Retinal pigment epithelial cell (primary cell): ENCODE results near the gene LTB.

Source experiments
- DNase-seq: peaks from one replicate; pipeline ENCODE4 v3.0.0-alpha.2; 2010; ENCODE audit warnings: low read depth
- H3K4me3 ChIP-seq: 2 replicates; pipeline ENCODE4 v1.5.1; 2011; ENCODE audit warnings: mild to moderate bottlenecking, low read length, control low read depth, moderate library complexity
- TF ChIP-seq, protein P1 (sequence below): conservative IDR thresholded peaks from 2 replicates; pipeline ENCODE4 v1.5.1; 2011; ENCODE audit warnings: low read depth, low read length, control low read depth, inconsistent platforms

The LTB gene

GRCh38 chr6:31579546-31580437 lies 2.4 kb downstream of the LTB start:
- DNase-seq, result no peak
- H3K4me3 ChIP-seq, result no peak overlapping the region
- TF ChIP-seq, protein P1, sequence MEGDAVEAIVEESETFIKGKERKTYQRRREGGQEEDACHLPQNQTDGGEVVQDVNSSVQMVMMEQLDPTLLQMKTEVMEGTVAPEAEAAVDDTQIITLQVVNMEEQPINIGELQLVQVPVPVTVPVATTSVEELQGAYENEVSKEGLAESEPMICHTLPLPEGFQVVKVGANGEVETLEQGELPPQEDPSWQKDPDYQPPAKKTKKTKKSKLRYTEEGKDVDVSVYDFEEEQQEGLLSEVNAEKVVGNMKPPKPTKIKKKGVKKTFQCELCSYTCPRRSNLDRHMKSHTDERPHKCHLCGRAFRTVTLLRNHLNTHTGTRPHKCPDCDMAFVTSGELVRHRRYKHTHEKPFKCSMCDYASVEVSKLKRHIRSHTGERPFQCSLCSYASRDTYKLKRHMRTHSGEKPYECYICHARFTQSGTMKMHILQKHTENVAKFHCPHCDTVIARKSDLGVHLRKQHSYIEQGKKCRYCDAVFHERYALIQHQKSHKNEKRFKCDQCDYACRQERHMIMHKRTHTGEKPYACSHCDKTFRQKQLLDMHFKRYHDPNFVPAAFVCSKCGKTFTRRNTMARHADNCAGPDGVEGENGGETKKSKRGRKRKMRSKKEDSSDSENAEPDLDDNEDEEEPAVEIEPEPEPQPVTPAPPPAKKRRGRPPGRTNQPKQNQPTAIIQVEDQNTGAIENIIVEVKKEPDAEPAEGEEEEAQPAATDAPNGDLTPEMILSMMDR, result no peak

GRCh38 chr6:31579119-31579505 lies 3.1 kb downstream of the LTB start:
- TF ChIP-seq, protein P1, result no peak
- no peak overlapping the region for H3K4me3 ChIP-seq
- no peak for DNase-seq

DNA sequence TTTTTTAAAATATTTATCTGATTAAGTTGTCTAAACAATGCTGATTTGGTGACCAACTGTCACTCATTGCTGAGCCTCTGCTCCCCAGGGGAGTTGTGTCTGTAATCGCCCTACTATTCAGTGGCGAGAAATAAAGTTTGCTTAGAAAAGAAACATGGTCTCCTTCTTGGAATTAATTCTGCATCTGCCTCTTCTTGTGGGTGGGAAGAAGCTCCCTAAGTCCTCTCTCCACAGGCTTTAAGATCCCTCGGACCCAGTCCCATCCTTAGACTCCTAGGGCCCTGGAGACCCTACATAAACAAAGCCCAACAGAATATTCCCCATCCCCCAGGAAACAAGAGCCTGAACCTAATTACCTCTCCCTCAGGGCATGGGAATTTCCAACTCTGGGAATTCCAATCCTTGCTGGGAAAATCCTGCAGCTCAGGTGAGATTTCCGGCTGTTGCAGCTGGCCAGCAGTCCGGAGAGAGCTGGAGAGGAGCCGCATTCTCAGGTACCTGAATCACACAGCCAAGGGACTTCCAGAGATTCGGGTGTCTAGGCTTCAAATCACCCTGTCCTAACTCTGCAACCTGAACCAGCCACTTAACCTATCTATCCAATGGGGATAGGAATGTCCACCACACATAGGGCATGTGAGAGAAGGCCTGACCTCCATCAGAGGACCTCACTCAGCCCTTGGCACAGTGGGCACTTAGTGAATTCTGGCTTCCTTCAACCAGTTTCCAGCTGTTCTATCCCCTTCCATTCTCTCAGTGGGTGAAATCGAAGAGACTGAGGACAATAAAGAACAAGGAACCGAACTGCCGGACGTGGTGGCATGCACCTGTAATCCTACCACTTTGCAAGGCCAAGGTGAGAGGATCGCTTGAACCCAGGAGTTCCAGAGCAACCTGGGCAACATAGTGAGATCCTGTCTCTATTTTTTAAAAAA lies 3.8 kb downstream of the LTB start:
- TF ChIP-seq, protein P1, result no peak
- DNase-seq, result no peak
- H3K4me3 ChIP-seq, result no peak overlapping the region

GRCh38 chr6:31577579-31577966 lies 4.7 kb downstream of the LTB start:
- TF ChIP-seq, protein P1, result no peak
- H3K4me3 ChIP-seq, result no peak overlapping the region
- no peak for DNase-seq

- TF ChIP-seq, protein P1, result no peak
- no peak overlapping the region for H3K4me3 ChIP-seq
- DNase-seq, result no peak
Observed at GRCh38 chr6:31576897-31577578, 5.2 kb downstream of the LTB start.

DNA sequence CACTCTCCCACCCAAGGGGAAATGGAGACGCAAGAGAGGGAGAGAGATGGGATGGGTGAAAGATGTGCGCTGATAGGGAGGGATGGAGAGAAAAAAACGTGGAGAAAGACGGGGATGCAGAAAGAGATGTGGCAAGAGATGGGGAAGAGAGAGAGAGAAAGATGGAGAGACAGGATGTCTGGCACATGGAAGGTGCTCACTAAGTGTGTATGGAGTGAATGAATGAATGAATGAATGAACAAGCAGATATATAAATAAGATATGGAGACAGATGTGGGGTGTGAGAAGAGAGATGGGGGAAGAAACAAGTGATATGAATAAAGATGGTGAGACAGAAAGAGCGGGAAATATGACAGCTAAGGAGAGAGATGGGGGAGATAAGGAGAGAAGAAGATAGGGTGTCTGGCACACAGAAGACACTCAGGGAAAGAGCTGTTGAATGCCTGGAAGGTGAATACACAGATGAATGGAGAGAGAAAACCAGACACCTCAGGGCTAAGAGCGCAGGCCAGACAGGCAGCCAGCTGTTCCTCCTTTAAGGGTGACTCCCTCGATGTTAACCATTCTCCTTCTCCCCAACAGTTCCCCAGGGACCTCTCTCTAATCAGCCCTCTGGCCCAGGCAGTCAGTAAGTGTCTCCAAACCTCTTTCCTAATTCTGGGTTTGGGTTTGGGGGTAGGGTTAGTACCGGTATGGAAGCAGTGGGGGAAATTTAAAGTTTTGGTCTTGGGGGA lies 6.1 kb downstream of the LTB start:
- no peak overlapping the region for H3K4me3 ChIP-seq
- TF ChIP-seq, protein P1, result no peak
- DNase-seq, result no peak
